Measurements from ENCODE around the gene WWC2. TPM values are rescaled to one million over a fixed set of nuclear protein-coding genes. Genes with fewer than 3 reads are reported as not detected.

The WWC2 gene
- total RNA-seq, 1 donor from 2014 or later = 48.0 TPM

- H3K27me3 Mint-ChIP-seq (ENCODE audit: low read depth) = no peaks in the 10 kb centered on the region
- no peak for DNase-seq (ENCODE audit: low spot score)
- no peak overlapping the region for H3K4me3 Mint-ChIP-seq (ENCODE audit: unreplicated experiment)
- no peak overlapping the region for H3K27ac Mint-ChIP-seq (ENCODE audit: unreplicated experiment)
- peaks cover 17% of the 10 kb centered on the region for H3K4me1 Mint-ChIP-seq (ENCODE audit: low read depth)
- peaks cover 3% of the 10 kb centered on the region for H3K36me3 Mint-ChIP-seq (ENCODE audit: low read depth)
- TF ChIP-seq CTCF (IDR thresholded peaks at IDR 0.05) = no peak
- H3K9me3 Mint-ChIP-seq (ENCODE audit: low read depth) = peaks cover 27% of the 10 kb centered on the region
Measured at GRCh38 chr4:183068502-183068901, 30.6 kb upstream of the WWC2 start.

- H3K27me3 Mint-ChIP-seq (ENCODE audit: low read depth) = no peaks in the 10 kb centered on the region
- H3K27ac Mint-ChIP-seq (ENCODE audit: unreplicated experiment) = no peak overlapping the region
- H3K4me1 Mint-ChIP-seq (ENCODE audit: low read depth) = peaks cover 15% of the 10 kb centered on the region
- no peak overlapping the region for H3K4me3 Mint-ChIP-seq (ENCODE audit: unreplicated experiment)
- H3K36me3 Mint-ChIP-seq (ENCODE audit: low read depth) = peaks cover 2% of the 10 kb centered on the region
- H3K9me3 Mint-ChIP-seq (ENCODE audit: low read depth) = peaks cover 27% of the 10 kb centered on the region
- DNase-seq (ENCODE audit: low spot score) = no peak
- TF ChIP-seq CTCF (IDR thresholded peaks at IDR 0.05) = no peak
Measured at GRCh38 chr4:183071222-183071621, 27.8 kb upstream of the WWC2 start.

GRCh38 chr4:183072176-183072575 is 26.9 kb upstream of the WWC2 start:
- peaks cover 15% of the 10 kb centered on the region for H3K4me1 Mint-ChIP-seq (ENCODE audit: low read depth)
- no peak for DNase-seq (ENCODE audit: low spot score)
- H3K27ac Mint-ChIP-seq (ENCODE audit: unreplicated experiment) = no peak overlapping the region
- peaks cover 25% of the 10 kb centered on the region for H3K9me3 Mint-ChIP-seq (ENCODE audit: low read depth)
- TF ChIP-seq CTCF (IDR thresholded peaks at IDR 0.05) = no peak
- H3K27me3 Mint-ChIP-seq (ENCODE audit: low read depth) = no peaks in the 10 kb centered on the region
- H3K36me3 Mint-ChIP-seq (ENCODE audit: low read depth) = peaks cover 2% of the 10 kb centered on the region
- H3K4me3 Mint-ChIP-seq (ENCODE audit: unreplicated experiment) = no peak overlapping the region

GRCh38 chr4:183073838-183074145 is 25.3 kb upstream of the WWC2 start:
- Mint-ChIP-seq H3K4me3 (ENCODE audit: unreplicated experiment) (no peak overlapping the region), H3K27ac (ENCODE audit: unreplicated experiment) (no peak overlapping the region), H3K4me1 (ENCODE audit: low read depth) (peaks cover 15% of the 10 kb centered on the region), H3K36me3 (ENCODE audit: low read depth) (peaks cover 2% of the 10 kb centered on the region), H3K27me3 (ENCODE audit: low read depth) (no peaks in the 10 kb centered on the region), H3K9me3 (ENCODE audit: low read depth) (peaks cover 18% of the 10 kb centered on the region)
- no peak for DNase-seq (ENCODE audit: low spot score)
- TF ChIP-seq CTCF (IDR thresholded peaks at IDR 0.05) = peak; percentile 41

GRCh38 chr4:183074288-183074990 is 24.6 kb upstream of the WWC2 start:
- peaks cover 13% of the 10 kb centered on the region for H3K9me3 Mint-ChIP-seq (ENCODE audit: low read depth)
- H3K27me3 Mint-ChIP-seq (ENCODE audit: low read depth) = no peaks in the 10 kb centered on the region
- no peak overlapping the region for H3K27ac Mint-ChIP-seq (ENCODE audit: unreplicated experiment)
- TF ChIP-seq CTCF (IDR thresholded peaks at IDR 0.05) = no peak
- DNase-seq (ENCODE audit: low spot score) = no peak
- no peak overlapping the region for H3K4me3 Mint-ChIP-seq (ENCODE audit: unreplicated experiment)
- H3K4me1 Mint-ChIP-seq (ENCODE audit: low read depth) = peaks cover 15% of the 10 kb centered on the region
- peaks cover 2% of the 10 kb centered on the region for H3K36me3 Mint-ChIP-seq (ENCODE audit: low read depth)
